Measurements from ENCODE around the gene CHPT1. TPM values are rescaled to one million over a fixed set of nuclear protein-coding genes. Genes with fewer than 3 reads are reported as not detected.

CHPT1 gene
- total and polyA plus RNA-seq, 2 of the 13 experiments (the other 11 are each of a cell fraction or from before 2014, with no cell fraction given): 117 to 178 TPM

- TF ChIP-seq KLF6 (CRISPR knock-in tag; IDR thresholded peaks at IDR 0.05): no peak
- no peak for TF ChIP-seq ZNF441 (CRISPR knock-in tag; IDR thresholded peaks at IDR 0.05; ENCODE audit: borderline replicate concordance)
- peak; percentile 65 for TF ChIP-seq ZFY (CRISPR knock-in tag; IDR thresholded peaks at IDR 0.05)
- TF ChIP-seq ZNF556 (CRISPR knock-in tag; IDR thresholded peaks at IDR 0.05; ENCODE audit: borderline replicate concordance): no peak
- TF ChIP-seq GPBP1L1 (CRISPR knock-in tag; IDR thresholded peaks at IDR 0.05): no peak
- TF ChIP-seq SNAPC5 (CRISPR knock-in tag; IDR thresholded peaks at IDR 0.05; ENCODE audit: borderline replicate concordance): no peak
- no peak for TF ChIP-seq FOXA1 (IDR thresholded peaks at IDR 0.05)
- no peak for TF ChIP-seq FOXA1 (CRISPR knock-in tag; IDR thresholded peaks at IDR 0.05)
- TF ChIP-seq ZNF44 (CRISPR knock-in tag; IDR thresholded peaks at IDR 0.05): no peak
- TF ChIP-seq GPN1 (CRISPR knock-in tag; IDR thresholded peaks at IDR 0.05; ENCODE audit: borderline replicate concordance): no peak
- no peak for TF ChIP-seq MLLT10 (CRISPR knock-in tag; IDR thresholded peaks at IDR 0.05)
- TF ChIP-seq MXD4 (CRISPR knock-in tag; IDR thresholded peaks at IDR 0.05): 0 out of 2 replicates have a peak, but pooled peaks have one; percentile 2
- no peak for TF ChIP-seq MXD3 (CRISPR knock-in tag; IDR thresholded peaks at IDR 0.05)
- no peak for TF ChIP-seq ZNF251 (CRISPR knock-in tag; IDR thresholded peaks at IDR 0.05)
- TF ChIP-seq ARNTL (CRISPR knock-in tag; IDR thresholded peaks at IDR 0.05): no peak
- TF ChIP-seq ZNF275 (CRISPR knock-in tag; IDR thresholded peaks at IDR 0.05; ENCODE audit: borderline replicate concordance): no peak
- no peak for TF ChIP-seq ZNF816 (CRISPR knock-in tag; IDR thresholded peaks at IDR 0.05; ENCODE audit: borderline replicate concordance)
- TF ChIP-seq MEF2D (CRISPR knock-in tag; IDR thresholded peaks at IDR 0.05): no peak
- TF ChIP-seq SP140L (CRISPR knock-in tag; IDR thresholded peaks at IDR 0.05; ENCODE audit: borderline replicate concordance): no peak
- 0 out of 2 replicates have a peak, but pooled peaks have one; percentile 49 for TF ChIP-seq NR0B2 (CRISPR knock-in tag; IDR thresholded peaks at IDR 0.05)
- no peak for TF ChIP-seq ZNF10 (CRISPR knock-in tag; IDR thresholded peaks at IDR 0.05; ENCODE audit: borderline replicate concordance, low read depth)
- no peak; the same call in 1 of the 2 replicates for TF ChIP-seq ZNF670 (CRISPR knock-in tag; IDR thresholded peaks at IDR 0.05; ENCODE audit: borderline replicate concordance)
- TF ChIP-seq ZNF124 (CRISPR knock-in tag; IDR thresholded peaks at IDR 0.05): no peak
- no peak; a peak in 1 of 4 replicates for TF ChIP-seq ATF4 (CRISPR knock-in tag; IDR thresholded peaks at IDR 0.05)
- TF ChIP-seq ZNF598 (CRISPR knock-in tag; IDR thresholded peaks at IDR 0.05; ENCODE audit: borderline replicate concordance): no peak
- no peak for TF ChIP-seq NCOA1 (CRISPR knock-in tag; IDR thresholded peaks at IDR 0.05)
- peak; percentile 81; the same call in 1 of the 2 replicates for TF ChIP-seq ZNF232 (CRISPR knock-in tag; IDR thresholded peaks at IDR 0.05; ENCODE audit: borderline replicate concordance)
Observed at GRCh38 chr12:101697197-101697929, at the start of gene CHPT1 (continued).
